Measurements from ENCODE around the gene BCL10. TPM values are rescaled to one million over a fixed set of nuclear protein-coding genes. Genes with fewer than 3 reads are reported as not detected.
A peak's percentile ranks its signal among the peaks of the same experiment; 100 is the strongest.

BCL10 gene
- total RNA-seq, 2 experiments from 2014 or later, result 30.6 to 32.3 TPM

DNA sequence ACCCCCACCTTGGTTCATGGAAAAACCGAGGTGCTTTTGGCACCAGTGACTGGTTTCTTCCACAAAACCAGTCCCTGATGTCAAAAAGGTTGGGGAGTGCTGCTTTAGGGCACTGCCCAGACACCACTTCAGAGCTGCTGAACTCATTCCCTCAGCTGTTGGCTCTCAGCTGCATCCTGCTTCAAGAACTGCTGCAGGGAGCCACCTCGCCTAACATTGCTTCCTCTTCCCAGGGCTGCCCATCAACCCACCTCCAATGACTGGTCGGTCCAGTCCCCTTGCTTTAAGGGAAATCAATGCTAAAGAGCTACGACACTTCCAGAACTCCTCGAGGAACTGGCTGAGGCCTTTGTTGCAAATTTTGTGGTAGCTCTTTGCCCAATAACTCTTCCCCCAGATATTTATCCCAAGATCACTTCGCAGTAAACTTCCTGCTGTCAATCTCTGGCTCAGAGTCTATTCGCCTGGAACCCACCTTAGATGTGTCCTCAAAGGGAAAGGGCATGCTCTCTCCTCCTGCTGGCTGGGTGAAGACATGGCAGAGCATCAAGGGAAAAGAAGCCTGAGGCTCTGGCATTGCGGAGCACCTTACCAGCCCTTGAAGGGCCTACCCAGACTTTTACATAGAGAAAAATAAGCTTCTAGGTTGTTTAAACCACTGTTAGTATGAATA lies 46.0 kb downstream of the BCL10 start:
- DNase-seq, result peak; percentile 14
- peak; percentile 49 for ATAC-seq
- intact Hi-C loops (cut with micrococcal nuclease), result no loop called here

GRCh38 chr1:85229574-85230097 lies 46.8 kb downstream of the BCL10 start:
- ATAC-seq (no peak), DNase-seq (no peak)
- CTCF ChIA-PET, result interaction anchor here (0.7 to 3.2 kb wide), 7 partner anchors 10 to 457 kb away, joined by 3 to 21 read pairs (median 6); no protein-coding TSS in a partner anchor
- H3K36me3 Mint-ChIP-seq (ENCODE audit: low read depth), result no peaks in the 10 kb centered on the region
- intact Hi-C loops (cut with micrococcal nuclease), result no loop called here
- H3K27ac Mint-ChIP-seq, result no peak overlapping the region
- H3K27me3 Mint-ChIP-seq, result no peaks in the 10 kb centered on the region
- TF ChIP-seq, protein P1, sequence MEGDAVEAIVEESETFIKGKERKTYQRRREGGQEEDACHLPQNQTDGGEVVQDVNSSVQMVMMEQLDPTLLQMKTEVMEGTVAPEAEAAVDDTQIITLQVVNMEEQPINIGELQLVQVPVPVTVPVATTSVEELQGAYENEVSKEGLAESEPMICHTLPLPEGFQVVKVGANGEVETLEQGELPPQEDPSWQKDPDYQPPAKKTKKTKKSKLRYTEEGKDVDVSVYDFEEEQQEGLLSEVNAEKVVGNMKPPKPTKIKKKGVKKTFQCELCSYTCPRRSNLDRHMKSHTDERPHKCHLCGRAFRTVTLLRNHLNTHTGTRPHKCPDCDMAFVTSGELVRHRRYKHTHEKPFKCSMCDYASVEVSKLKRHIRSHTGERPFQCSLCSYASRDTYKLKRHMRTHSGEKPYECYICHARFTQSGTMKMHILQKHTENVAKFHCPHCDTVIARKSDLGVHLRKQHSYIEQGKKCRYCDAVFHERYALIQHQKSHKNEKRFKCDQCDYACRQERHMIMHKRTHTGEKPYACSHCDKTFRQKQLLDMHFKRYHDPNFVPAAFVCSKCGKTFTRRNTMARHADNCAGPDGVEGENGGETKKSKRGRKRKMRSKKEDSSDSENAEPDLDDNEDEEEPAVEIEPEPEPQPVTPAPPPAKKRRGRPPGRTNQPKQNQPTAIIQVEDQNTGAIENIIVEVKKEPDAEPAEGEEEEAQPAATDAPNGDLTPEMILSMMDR (IDR thresholded peaks at IDR 0.05), result no peak
- POLR2A ChIA-PET, result no interaction called here
- no peaks in the 10 kb centered on the region for H3K9me3 Mint-ChIP-seq
- no peaks in the 10 kb centered on the region for H3K4me1 Mint-ChIP-seq (ENCODE audit: low read depth)
- no peak overlapping the region for H3K4me3 Mint-ChIP-seq

More for the DNA sequence above, 46.0 kb downstream of the BCL10 start:
- POLR2A ChIA-PET, result interaction anchor here (1.2 kb wide), 1 partner anchor 261 kb away, joined by 4 read pairs; no protein-coding TSS in a partner anchor
- CTCF ChIA-PET, result interaction anchor here (0.7 to 3.2 kb wide), 9 partner anchors 9 to 458 kb away, joined by 3 to 21 read pairs (median 7); no protein-coding TSS in a partner anchor
- H3K9me3 Mint-ChIP-seq, result no peaks in the 10 kb centered on the region
- no peak overlapping the region for H3K27ac Mint-ChIP-seq
- TF ChIP-seq, protein P1 (IDR thresholded peaks at IDR 0.05), result peak; percentile 18
- no peaks in the 10 kb centered on the region for H3K27me3 Mint-ChIP-seq
- H3K36me3 Mint-ChIP-seq (ENCODE audit: low read depth), result no peaks in the 10 kb centered on the region
- no peak overlapping the region for H3K4me3 Mint-ChIP-seq
- no peaks in the 10 kb centered on the region for H3K4me1 Mint-ChIP-seq (ENCODE audit: low read depth)

DNA sequence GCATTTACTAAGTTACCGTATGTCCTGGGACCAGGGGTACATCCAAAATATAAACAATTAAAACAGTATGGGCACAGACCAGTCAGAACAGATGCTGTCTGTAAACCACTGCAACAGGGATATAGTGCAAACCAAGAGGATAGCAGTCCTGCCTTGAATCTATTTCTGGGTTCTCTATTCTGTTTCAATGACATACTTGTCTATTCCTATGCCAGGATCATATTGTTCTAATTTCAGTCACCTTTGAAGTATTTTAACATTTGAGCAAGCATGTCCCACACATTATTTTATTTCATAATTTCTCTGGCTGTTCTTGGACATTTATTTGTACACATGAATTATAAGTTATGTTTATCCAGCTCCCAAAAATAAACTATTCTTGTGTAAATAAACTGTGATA lies 47.5 kb downstream of the BCL10 start:
- no peaks in the 10 kb centered on the region for H3K4me1 Mint-ChIP-seq (ENCODE audit: low read depth)

DNA sequence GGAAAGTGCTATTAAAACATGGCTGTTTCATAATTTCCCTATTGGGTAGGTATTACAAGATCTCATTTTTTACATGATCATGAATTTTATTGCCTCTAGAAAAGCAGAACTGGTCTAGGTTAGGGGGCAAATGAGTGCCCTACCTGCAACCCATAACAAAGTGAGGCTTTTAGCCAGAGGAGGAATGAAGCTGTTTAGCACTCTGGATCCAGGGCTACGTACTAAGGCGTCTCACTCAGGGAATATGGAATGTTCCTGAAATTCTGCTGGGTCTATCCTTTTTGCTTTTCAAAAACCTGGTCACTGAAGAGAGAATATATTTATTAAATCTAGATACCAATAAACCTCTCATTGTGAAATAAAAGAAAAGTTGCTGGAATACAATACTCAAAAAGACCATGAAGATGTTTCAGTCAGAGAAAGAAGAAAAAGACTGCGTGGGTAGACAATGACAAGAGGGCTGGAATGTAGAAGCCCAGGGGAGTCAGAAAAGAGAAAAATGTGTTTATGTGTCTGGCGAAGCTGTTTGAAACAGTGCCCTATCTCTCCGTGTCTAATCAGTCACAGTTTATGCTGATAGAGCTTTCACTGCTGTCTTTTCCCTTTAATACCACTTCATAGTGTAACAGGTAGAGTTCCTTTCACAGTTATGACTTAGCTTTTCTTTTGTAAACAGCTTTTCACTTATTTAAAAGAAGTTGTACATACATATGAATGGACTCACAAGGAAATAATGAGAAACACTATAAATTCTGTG lies 50.6 kb downstream of the BCL10 start:
- TF ChIP-seq, protein P1 (IDR thresholded peaks at IDR 0.05), result no peak
- intact Hi-C loops (cut with micrococcal nuclease), result no loop called here
- no peak overlapping the region for H3K4me3 Mint-ChIP-seq
- DNase-seq (no peak), ATAC-seq (no peak)
- H3K27me3 Mint-ChIP-seq, result no peaks in the 10 kb centered on the region
- no peaks in the 10 kb centered on the region for H3K9me3 Mint-ChIP-seq
- no peak overlapping the region for H3K27ac Mint-ChIP-seq
- H3K4me1 Mint-ChIP-seq (ENCODE audit: low read depth), result no peaks in the 10 kb centered on the region
- H3K36me3 Mint-ChIP-seq (ENCODE audit: low read depth), result no peaks in the 10 kb centered on the region
- POLR2A ChIA-PET, result no interaction called here
- CTCF ChIA-PET, result interaction anchor here (2.0 kb wide), 2 partner anchors 29 to 34 kb away, joined by 8 read pairs; partner anchors contain the start of gene C1orf52

More for the DNA sequence above, 47.5 kb downstream of the BCL10 start:
- Mint-ChIP-seq H3K27ac (no peak overlapping the region), H3K27me3 (no peaks in the 10 kb centered on the region), H3K4me3 (no peak overlapping the region), H3K9me3 (no peaks in the 10 kb centered on the region), H3K36me3 (ENCODE audit: low read depth) (no peaks in the 10 kb centered on the region)
- no peak for DNase-seq
- TF ChIP-seq, protein P1 (IDR thresholded peaks at IDR 0.05), result no peak
- ChIA-PET CTCF (interaction anchor here (1.3 to 3.2 kb wide), 4 partner anchors 11 to 284 kb away, joined by 3 to 21 read pairs (median 6); no protein-coding TSS in a partner anchor), POLR2A (no interaction called here)
- ATAC-seq, result no peak
- intact Hi-C loops (cut with micrococcal nuclease), result no loop called here
